HEK293 (cell line): ENCODE data around the gene BMP6.

Experiments
- GLIS1 ChIP-seq: fragments of 450-650 bp; formaldehyde crosslinking; IDR thresholded peaks from 2 replicates; pipeline ENCODE4 v1.5.1; 2016; ENCODE audit warnings: missing biosample characterization, missing genetic modification characterization
- HIC1 ChIP-seq: fragments of 450-650 bp; formaldehyde crosslinking; IDR thresholded peaks from 2 replicates; pipeline ENCODE4 v1.5.1; 2016; ENCODE audit warnings: missing biosample characterization, missing genetic modification characterization
- HOXC10 ChIP-seq: sonication (generic); formaldehyde crosslinking; IDR thresholded peaks from 2 replicates; pipeline ENCODE4 v1.8.1; 2023; ENCODE audit warnings: mild to moderate bottlenecking, missing genetic modification reagents
- MYNN ChIP-seq: fragments of 450-650 bp; formaldehyde crosslinking; IDR thresholded peaks from 2 replicates; pipeline ENCODE4 v1.5.1; 2016; ENCODE audit warnings: missing biosample characterization, missing genetic modification characterization, borderline replicate concordance
- OSR2 ChIP-seq: fragments of 450-650 bp; formaldehyde crosslinking; IDR thresholded peaks from 2 replicates; pipeline ENCODE4 v1.5.1; 2016; ENCODE audit warnings: missing biosample characterization, missing genetic modification characterization
- OVOL3 ChIP-seq: fragments of 450-650 bp; formaldehyde crosslinking; IDR thresholded peaks from 2 replicates; pipeline ENCODE4 v1.5.1; 2016; ENCODE audit warnings: missing biosample characterization, missing genetic modification characterization
- PBX3 ChIP-seq: sonication (generic); formaldehyde crosslinking; IDR thresholded peaks from 2 replicates; pipeline ENCODE4 v1.8.1; 2022; ENCODE audit warnings: mild to moderate bottlenecking, moderate library complexity, missing genetic modification reagents
- ZBTB6 ChIP-seq: fragments of 450-650 bp; formaldehyde crosslinking; IDR thresholded peaks from 2 replicates; pipeline ENCODE4 v1.5.1; 2017; ENCODE audit warnings: missing biosample characterization, missing genetic modification characterization
- ZNF114 ChIP-seq: fragments of 450-650 bp; formaldehyde crosslinking; IDR thresholded peaks from 2 replicates; pipeline ENCODE4 v1.5.0; 2017; ENCODE audit warnings: missing biosample characterization, missing genetic modification characterization
- ZNF121 ChIP-seq: fragments of 450-650 bp; formaldehyde crosslinking; IDR thresholded peaks from 2 replicates; pipeline ENCODE4 v1.5.1; 2016; ENCODE audit warnings: missing biosample characterization, missing genetic modification characterization
- ZNF16 ChIP-seq: fragments of 450-650 bp; formaldehyde crosslinking; IDR thresholded peaks from 2 replicates; pipeline ENCODE4 v1.5.1; 2016; ENCODE audit warnings: low read depth, missing biosample characterization, missing genetic modification characterization
- ZNF248 ChIP-seq: fragments of 450-650 bp; formaldehyde crosslinking; IDR thresholded peaks from 2 replicates; pipeline ENCODE4 v1.5.1; 2017; ENCODE audit warnings: missing biosample characterization, missing genetic modification characterization
- ZNF311 ChIP-seq: fragments of 450-650 bp; formaldehyde crosslinking; IDR thresholded peaks from 2 replicates; pipeline ENCODE4 v1.5.1; 2017; ENCODE audit warnings: missing biosample characterization, missing genetic modification characterization, borderline replicate concordance
- ZNF324 ChIP-seq: fragments of 450-650 bp; formaldehyde crosslinking; IDR thresholded peaks from 2 replicates; pipeline ENCODE4 v1.5.1; 2016; ENCODE audit warnings: missing biosample characterization, missing genetic modification characterization
- ZNF341 ChIP-seq: fragments of 450-650 bp; formaldehyde crosslinking; IDR thresholded peaks from 2 replicates; pipeline ENCODE4; 2016; ENCODE audit warnings: low read depth, missing biosample characterization, missing genetic modification characterization
- ZNF362 ChIP-seq: fragments of 450-650 bp; formaldehyde crosslinking; IDR thresholded peaks from 2 replicates; pipeline ENCODE4 v1.5.1; 2016; ENCODE audit warnings: missing biosample characterization, missing genetic modification characterization
- ZNF394 ChIP-seq: fragments of 450-650 bp; formaldehyde crosslinking; IDR thresholded peaks from 2 replicates; pipeline ENCODE4 v1.5.1; 2016; ENCODE audit warnings: missing biosample characterization, missing genetic modification characterization, mild to moderate bottlenecking, moderate library complexity, borderline replicate concordance
- ZNF426 ChIP-seq: fragments of 450-650 bp; formaldehyde crosslinking; IDR thresholded peaks from 2 replicates; pipeline ENCODE4 v1.5.1; 2017; ENCODE audit warnings: missing biosample characterization, missing genetic modification characterization, mild to moderate bottlenecking, inconsistent platforms, moderate library complexity
- ZNF449 ChIP-seq: fragments of 450-650 bp; formaldehyde crosslinking; IDR thresholded peaks from 2 replicates; pipeline ENCODE4 v1.5.1; 2017; ENCODE audit warnings: missing biosample characterization, mild to moderate bottlenecking, missing genetic modification characterization, moderate library complexity
- ZNF549 ChIP-seq: fragments of 450-650 bp; IDR thresholded peaks from 2 replicates; pipeline ENCODE4 v1.5.1; 2018; ENCODE audit warnings: missing biosample characterization, missing genetic modification characterization, mild to moderate bottlenecking, inconsistent platforms, moderate library complexity
- ZNF555 ChIP-seq: fragments of 450-650 bp; formaldehyde crosslinking; conservative IDR thresholded peaks from 2 replicates; pipeline ENCODE4 v1.5.1; 2017; ENCODE audit warnings: missing biosample characterization, mild to moderate bottlenecking, missing genetic modification characterization, inconsistent platforms
- ZNF600 ChIP-seq: fragments of 450-650 bp; formaldehyde crosslinking; IDR thresholded peaks from 2 replicates; pipeline ENCODE4 v1.5.1; 2016; ENCODE audit warnings: missing biosample characterization, missing genetic modification characterization
- ZNF658 ChIP-seq: fragments of 450-650 bp; formaldehyde crosslinking; IDR thresholded peaks from 2 replicates; pipeline ENCODE4; 2016; ENCODE audit warnings: missing biosample characterization, missing genetic modification characterization
- ZNF76 ChIP-seq: fragments of 450-650 bp; formaldehyde crosslinking; IDR thresholded peaks from 2 replicates; pipeline ENCODE4; 2016; ENCODE audit warnings: low read depth, missing biosample characterization, missing genetic modification characterization, borderline replicate concordance
- ZNF791 ChIP-seq: fragments of 450-650 bp; formaldehyde crosslinking; IDR thresholded peaks from 2 replicates; pipeline ENCODE4 v1.5.1; 2016; ENCODE audit warnings: missing biosample characterization, missing genetic modification characterization
- ZNF843 ChIP-seq: fragments of 450-650 bp; formaldehyde crosslinking; IDR thresholded peaks from 2 replicates; pipeline ENCODE4 v1.5.1; 2016; ENCODE audit warnings: missing biosample characterization, missing genetic modification characterization

BMP6 gene

GRCh38 chr6:7805078-7805849 lies 79.4 kb downstream of the BMP6 start (continued):
- TF ChIP-seq ZNF449 (tag by site-specific recombination), result peak; percentile 12; the same call in 1 of the 2 replicates
- peak; percentile 63 for TF ChIP-seq OSR2
- no peak for TF ChIP-seq ZNF426
- no peak for TF ChIP-seq ZNF791
- TF ChIP-seq ZNF114, result no peak
- TF ChIP-seq ZNF248, result no peak
- no peak for TF ChIP-seq ZBTB6
- peak; percentile 61 for TF ChIP-seq ZNF843 (tag by site-specific recombination)
- no peak for TF ChIP-seq ZNF658 (tag by site-specific recombination)
- peak; percentile 27; the same call in 1 of the 2 replicates for TF ChIP-seq ZNF394 (tag by site-specific recombination)
- no peak for TF ChIP-seq ZNF362 (tag by site-specific recombination)
- no peak for TF ChIP-seq ZNF121 (tag by site-specific recombination)
- 0 out of 2 replicates have a peak, but pooled peaks have one; percentile 24 for TF ChIP-seq ZNF341 (tag by site-specific recombination)
- no peak for TF ChIP-seq ZNF549 (tag by site-specific recombination)
- TF ChIP-seq ZNF76 (tag by site-specific recombination), result no peak
- no peak for TF ChIP-seq ZNF600 (tag by site-specific recombination)
- no peak for TF ChIP-seq ZNF311 (tag by site-specific recombination)
- TF ChIP-seq HOXC10 (CRISPR knock-in tag), result no peak
- TF ChIP-seq GLIS1 (tag by site-specific recombination), result no peak
- TF ChIP-seq ZNF16 (tag by site-specific recombination), result no peak
- no peak for TF ChIP-seq ZNF324 (tag by site-specific recombination)
- no peak for TF ChIP-seq ZNF555
- TF ChIP-seq HIC1, result no peak
- TF ChIP-seq PBX3, result no peak
- 0 out of 2 replicates have a peak, but pooled peaks have one; percentile 21 for TF ChIP-seq OVOL3 (tag by site-specific recombination)
- no peak for TF ChIP-seq MYNN (tag by site-specific recombination)
